ENCODE data around the gene PARP1. TPM values are rescaled to one million over a fixed set of nuclear protein-coding genes. Genes with fewer than 3 reads are reported as not detected.

Gene PARP1
- total RNA-seq, 1 donor from 2014 or later: 136 TPM

DNA sequence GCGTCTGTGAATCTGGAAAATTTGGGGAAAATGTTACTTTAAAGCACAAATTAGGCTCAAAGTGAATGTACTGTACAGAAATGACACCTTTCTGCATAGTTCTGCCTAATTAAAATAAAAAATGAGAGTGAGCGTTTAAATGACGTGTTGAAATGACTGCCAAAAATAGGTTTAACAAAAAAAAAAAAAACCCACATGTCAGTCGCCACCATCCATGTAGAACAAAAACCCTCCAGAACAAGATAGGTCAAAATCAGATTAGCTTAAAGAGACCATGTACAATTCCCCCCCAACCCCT, 745 bp downstream of the PARP1 start:
- DNase-seq (ENCODE audit: low read depth in 2 of 2): no peak

DNA sequence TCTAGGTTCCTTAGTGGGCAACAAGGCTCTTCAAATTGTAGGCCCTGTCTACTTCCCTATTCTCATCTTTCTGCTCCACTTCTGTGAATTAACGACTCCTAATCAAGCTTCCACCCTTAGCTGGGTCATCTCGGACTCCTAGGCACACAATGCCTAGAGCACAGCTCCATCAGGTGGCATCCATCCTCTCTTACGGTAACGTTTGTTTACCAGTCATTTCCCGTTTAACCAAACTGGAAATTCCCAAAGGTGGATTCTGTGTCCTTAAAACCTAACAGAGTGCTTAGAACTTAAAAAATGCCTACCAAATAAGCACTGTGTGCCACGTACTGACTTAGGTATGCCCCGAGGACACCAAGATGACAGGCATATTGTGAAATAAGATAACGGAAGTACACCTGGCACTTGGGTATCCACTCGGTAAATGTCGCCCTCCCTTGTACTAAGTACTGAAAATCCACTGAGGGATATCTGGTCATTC, 1.5 kb downstream of the PARP1 start:
- DNase-seq (ENCODE audit: low read depth in 2 of 2): no peak

DNA sequence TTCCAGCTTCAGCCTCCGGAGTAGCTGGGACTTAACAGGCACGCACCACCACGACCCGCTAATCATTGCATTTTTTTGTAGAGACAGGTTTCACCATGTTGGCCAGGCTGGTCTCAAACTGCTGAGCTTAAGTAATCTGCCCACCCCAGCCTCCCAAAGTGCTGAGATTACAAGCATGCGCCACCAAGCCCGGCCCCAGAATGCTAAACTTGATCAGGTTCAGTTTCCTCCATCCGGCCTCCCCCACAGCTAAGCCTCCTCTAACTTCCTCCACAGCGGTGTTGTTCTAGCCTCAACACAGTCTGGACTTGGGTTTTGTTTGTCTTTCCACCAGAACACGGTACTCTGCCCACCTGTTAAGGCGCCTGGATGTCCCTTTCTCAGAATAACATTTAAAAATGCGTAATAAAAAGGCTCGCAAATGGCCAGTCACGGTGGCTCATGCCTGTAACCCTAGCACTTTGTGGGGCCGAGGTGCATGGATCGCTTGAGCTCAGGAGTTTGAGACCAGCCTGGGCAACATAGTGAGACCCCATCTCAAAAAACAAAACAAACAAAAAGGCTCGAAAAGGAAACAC, 2.4 kb downstream of the PARP1 start:
- DNase-seq (ENCODE audit: low read depth in 2 of 2): no peak

DNA sequence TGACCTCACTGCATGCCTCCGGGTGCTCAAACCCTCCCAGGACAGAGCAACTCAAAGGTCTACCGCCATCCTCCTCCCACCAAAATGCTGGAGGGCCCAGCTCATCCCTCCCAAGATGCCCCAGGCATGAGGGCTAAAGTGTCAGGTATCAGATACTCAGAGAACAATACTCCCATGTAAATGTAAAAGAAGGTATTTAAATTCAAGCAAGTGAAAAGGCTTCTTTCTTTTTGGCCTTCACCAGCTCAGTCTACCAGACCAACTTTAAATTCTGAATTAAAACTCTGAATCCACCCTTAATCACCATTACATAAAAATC, 3.0 kb downstream of the PARP1 start:
- no peak for DNase-seq (ENCODE audit: low read depth in 2 of 2)

DNA sequence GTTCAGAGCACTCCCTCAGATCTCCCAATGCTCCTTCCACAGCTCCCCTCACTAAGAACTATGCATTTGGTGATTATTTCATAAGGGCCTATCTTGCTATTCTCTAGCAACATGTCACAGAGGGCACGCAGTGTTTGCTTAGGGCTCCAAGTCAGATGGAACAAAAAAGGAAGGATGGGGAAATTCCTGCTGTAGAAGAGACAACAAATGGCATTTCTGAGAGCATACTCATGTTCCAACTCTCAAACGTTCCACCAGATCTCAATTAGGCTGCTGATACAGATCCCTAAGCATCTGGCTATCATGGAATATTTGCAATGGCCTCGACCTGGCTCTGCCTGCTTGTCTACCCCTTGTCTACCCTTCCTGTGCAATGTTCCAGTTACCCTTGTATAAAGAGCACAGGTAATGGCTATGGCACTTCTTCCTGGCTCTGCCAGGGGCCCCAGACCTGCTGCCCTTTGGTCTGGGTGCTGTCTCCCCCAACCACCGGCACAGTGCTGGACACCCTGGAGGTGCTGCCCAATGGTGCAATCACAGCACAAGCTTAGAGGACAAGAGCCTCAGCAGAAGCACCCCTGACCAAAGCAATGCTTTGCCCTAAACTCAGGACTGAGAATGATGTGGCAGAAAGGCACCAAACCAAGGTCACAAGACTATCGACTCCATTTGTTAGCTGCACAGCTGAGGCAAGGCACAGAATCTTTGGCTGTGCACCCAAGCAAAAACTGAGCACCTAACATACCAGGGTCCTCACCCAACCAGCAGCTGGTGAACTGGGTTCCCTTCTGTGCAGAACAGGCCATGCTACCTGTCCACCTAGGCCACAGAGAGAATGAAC, 3.6 kb downstream of the PARP1 start:
- DNase-seq (ENCODE audit: low read depth in 2 of 2): peak in 1 of 2 donors; percentile 9

DNA sequence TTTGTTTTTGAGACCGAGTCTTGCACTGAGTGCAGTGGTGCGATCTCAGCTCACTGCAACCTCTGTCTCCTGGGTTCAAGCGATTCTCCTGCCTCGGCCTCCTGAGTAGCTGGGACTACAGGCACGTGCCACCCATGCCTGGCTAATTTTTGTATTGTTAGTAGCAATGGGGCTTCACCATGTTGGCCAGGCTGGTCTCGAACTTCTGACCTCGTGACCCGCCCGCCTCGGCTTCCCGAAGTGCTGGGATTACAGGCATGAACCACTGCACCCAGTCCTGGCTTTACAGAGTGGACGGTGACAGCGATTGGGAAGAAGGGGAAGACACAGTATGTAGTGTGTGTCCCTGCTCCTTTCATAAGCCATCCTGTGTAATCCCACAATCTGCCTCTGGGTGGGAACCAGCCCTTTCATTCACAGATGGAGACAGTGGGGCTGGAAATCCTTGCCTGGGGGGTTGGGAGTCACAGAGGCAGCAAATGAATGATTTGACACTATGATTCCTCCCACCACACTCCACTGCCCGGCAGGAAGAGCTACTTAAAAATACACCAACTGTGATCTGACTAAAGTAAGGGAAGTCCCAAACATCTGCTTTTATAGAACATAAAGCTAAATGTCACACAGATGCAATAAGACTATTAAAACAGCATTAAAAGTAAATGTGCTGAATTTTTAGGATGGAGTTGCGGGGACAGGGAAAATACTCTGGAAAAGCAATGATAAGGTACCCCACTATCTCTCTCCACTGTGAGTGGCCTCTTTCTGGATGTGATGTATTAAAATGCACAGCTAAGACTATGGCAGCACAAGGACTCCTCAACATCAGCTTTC, 4.5 kb downstream of the PARP1 start:
- peak in 1 of 2 donors; percentile 25 for DNase-seq (ENCODE audit: low read depth in 2 of 2)

GRCh38 chr1:226402739-226403165, 5.1 kb downstream of the PARP1 start:
- DNase-seq (ENCODE audit: low read depth in 2 of 2): no peak

DNA sequence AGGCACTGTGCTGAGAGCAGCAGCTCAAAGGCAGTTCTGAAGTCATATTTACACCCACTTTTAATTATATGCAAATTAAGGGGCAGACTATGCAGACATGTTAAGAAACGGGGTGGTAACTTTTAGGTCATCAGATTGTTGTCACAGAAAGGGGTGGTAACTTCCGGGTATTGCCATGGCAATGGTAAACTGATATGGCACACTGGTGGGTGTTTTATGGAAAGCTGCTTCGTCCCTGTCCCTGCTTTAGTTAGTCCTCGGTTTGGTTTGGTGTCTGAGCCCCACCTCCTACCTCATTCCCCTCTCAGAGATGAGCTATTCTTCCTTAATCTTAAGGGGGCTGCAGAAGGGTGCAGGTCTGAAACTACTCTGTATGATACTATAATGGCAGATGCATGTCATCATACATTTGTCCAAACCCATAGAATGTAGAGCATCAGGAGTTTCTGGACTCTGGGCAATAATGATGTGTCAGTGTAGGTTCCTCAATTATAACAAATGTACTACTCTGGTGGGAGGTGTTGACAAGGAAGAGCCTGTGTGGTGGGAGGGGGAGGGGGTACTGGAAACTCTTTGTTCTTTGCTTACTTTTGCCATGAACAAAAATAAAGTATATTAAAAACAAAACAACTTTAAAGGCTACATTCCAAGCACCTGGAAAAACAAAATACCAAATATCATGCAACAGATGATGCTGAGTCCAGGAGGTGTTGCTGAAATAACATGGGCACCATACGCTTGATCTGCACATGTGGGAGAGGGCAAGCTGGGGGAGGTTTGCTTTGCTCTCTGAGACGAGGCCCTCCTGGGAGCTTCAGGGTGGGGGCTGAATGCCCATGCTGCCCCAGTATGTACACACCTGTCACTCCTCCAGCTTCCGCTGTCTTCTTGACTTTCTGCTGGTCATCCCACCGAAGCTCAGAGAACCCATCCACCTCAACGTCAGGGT, 6.3 kb downstream of the PARP1 start:
- no peak for DNase-seq (ENCODE audit: low read depth in 2 of 2)

GRCh38 chr1:226400519-226401354, 7.2 kb downstream of the PARP1 start:
- no peak for DNase-seq (ENCODE audit: low read depth in 2 of 2)

- DNase-seq (ENCODE audit: low read depth in 2 of 2): no peak
These were observed 9.8 kb downstream of the PARP1 start for GRCh38 chr1:226397955-226398636.

GRCh38 chr1:226397011-226397926, 10.6 kb downstream of the PARP1 start:
- no peak for DNase-seq (ENCODE audit: low read depth in 2 of 2)

DNA sequence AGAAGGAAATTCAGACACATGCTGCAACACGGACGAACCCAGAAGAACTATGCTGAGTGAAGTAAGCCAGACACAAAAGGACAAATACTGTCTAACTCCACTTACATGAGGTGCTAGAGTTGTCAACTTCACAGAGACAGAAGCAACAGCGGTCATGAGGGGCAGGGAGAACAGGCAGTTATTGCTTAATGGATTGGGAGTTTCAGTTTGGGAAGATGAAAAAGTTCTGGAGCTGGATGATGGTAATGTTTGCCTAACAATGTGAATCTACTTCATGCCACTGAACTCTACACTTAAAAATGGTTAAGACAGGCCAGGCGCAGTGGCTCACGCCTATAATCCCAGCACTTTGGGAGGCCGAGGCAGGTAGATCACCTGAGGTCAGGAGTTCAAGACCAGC, 12.1 kb downstream of the PARP1 start:
- DNase-seq (ENCODE audit: low read depth in 2 of 2): no peak

GRCh38 chr1:226394462-226394861, 13.4 kb downstream of the PARP1 start:
- DNase-seq (ENCODE audit: low read depth in 2 of 2): no peak

GRCh38 chr1:226390681-226391080, 17.2 kb downstream of the PARP1 start:
- no peak for DNase-seq (ENCODE audit: low read depth in 2 of 2)

DNA sequence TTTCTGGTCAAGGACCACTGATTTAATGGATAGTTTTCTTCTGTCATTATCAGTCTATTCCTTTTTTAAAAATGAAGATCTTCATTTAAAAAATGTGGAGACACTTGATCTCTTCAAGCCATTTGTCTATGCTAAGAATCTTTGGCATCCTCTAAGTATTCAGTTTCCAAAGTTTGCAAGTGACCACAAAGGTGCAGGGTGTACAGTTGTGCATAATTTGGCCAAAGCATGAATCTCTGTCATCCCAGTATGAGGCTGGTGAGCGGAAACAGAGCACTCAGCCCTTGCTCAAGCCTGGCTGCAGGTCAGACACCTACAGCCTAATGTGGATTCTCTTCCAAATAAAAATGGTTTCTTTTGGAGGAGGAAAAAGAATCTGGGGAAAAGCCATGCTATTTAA, 19.8 kb downstream of the PARP1 start:
- no peak for DNase-seq (ENCODE audit: low read depth in 2 of 2)

- no peak for DNase-seq (ENCODE audit: low read depth in 2 of 2)
These were observed 23.2 kb downstream of the PARP1 start for GRCh38 chr1:226384717-226385116.

DNA sequence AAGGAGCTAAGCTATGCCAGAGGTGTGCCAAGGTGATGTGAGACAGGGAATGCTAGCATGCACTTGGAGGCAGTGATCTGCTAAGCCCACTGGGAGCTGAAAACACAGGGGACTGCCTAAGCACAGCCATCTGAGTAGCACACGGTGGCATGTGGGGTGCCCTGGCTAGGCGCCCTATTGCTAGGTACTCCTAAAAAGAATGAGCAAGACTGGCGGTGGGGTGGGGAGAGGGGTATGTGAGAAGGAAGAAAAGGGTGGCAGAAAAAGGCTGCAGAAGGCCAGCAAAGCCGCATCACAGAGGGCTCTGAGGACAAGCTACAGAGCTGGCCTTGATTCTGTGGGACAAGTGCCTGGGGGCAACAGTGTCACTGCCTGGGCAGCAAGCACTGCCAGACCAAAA, 23.9 kb downstream of the PARP1 start:
- no peak for DNase-seq (ENCODE audit: low read depth in 2 of 2)

- DNase-seq (ENCODE audit: low read depth in 2 of 2): no peak
These were observed 25.9 kb downstream of the PARP1 start for GRCh38 chr1:226382030-226382429.

All from dermis microvascular lymphatic vessel endothelial cell (primary cell).